AG04449 (cell line): Measurements from ENCODE around the gene C1orf226.

Experiments
- CTCF ChIA-PET: fragments of 350-600 bp; formaldehyde crosslinking; extraction: SDS; loops from one replicate; lab custom pipeline; 2021; ENCODE audit warnings: antibody characterized with exemption; lab: Yijun Ruan, JAX
- POLR2A ChIA-PET: fragments of 400-600, 350-600 bp; formaldehyde crosslinking; extraction: SDS; loops from one replicate; lab custom pipeline; 2020; ENCODE audit warnings: antibody characterized with exemption, inconsistent platforms; lab: Yijun Ruan, JAX
- DNase-seq: peaks from one replicate; pipeline ENCODE4 v3.0.0-alpha.2; 2010; ENCODE audit warnings: low read depth, low spot score
- H3K4me3 ChIP-seq: 2 replicates; pipeline ENCODE4 v1.5.1; 2011; ENCODE audit warnings: low read depth, mild to moderate bottlenecking, control low read depth, low read length
- CTCF ChIP-seq: IDR thresholded peaks from one replicate; pipeline ENCODE4 v1.5.1; 2011; ENCODE audit warnings: mild to moderate bottlenecking, moderate library complexity, low read length, control low read depth, inconsistent platforms; ENCODE audit not compliant: insufficient read depth; ENCODE audit errors: missing control alignments

C1orf226 gene

GRCh38 chr1:162357681-162358266 is 23.8 kb upstream of the C1orf226 start:
- TF ChIP-seq CTCF, result no peak
- CTCF ChIA-PET, result interaction anchor here (0.7 to 3.0 kb wide), 14 partner anchors 8 to 492 kb away, joined by 3 to 14 read pairs (median 4); no protein-coding TSS in a partner anchor
- POLR2A ChIA-PET, result no interaction called here
- DNase-seq, result no peak
- no peak overlapping the region for H3K4me3 ChIP-seq

- H3K4me3 ChIP-seq, result no peak overlapping the region
- ChIA-PET POLR2A (no interaction called here), CTCF (interaction anchor here (1.4 kb wide), 1 partner anchor 254 kb away, joined by 4 read pairs; no protein-coding TSS in a partner anchor)
- no peak for TF ChIP-seq CTCF
- no peak for DNase-seq
These were observed 22.6 kb upstream of the C1orf226 start for GRCh38 chr1:162358928-162359327.

GRCh38 chr1:162359523-162360236 is 21.8 kb upstream of the C1orf226 start:
- TF ChIP-seq CTCF, result no peak
- H3K4me3 ChIP-seq, result no peak overlapping the region
- no peak for DNase-seq
- ChIA-PET POLR2A (no interaction called here), CTCF (interaction anchor here (1.2 to 1.4 kb wide), 2 partner anchors 33 to 254 kb away, joined by 4 read pairs; no protein-coding TSS in a partner anchor)

- DNase-seq, result no peak
- no peak for TF ChIP-seq CTCF
- POLR2A ChIA-PET, result no interaction called here
- CTCF ChIA-PET, result interaction anchor here (1.2 to 1.4 kb wide), 2 partner anchors 33 to 253 kb away, joined by 4 read pairs; no protein-coding TSS in a partner anchor
- no peak overlapping the region for H3K4me3 ChIP-seq
These were observed 21.2 kb upstream of the C1orf226 start for GRCh38 chr1:162360237-162360873.

GRCh38 chr1:162360874-162361260 is 20.7 kb upstream of the C1orf226 start:
- ChIA-PET CTCF (no interaction called here), POLR2A (no interaction called here)
- no peak overlapping the region for H3K4me3 ChIP-seq
- no peak for TF ChIP-seq CTCF
- no peak for DNase-seq

- no peak for DNase-seq
- ChIA-PET CTCF (no interaction called here), POLR2A (no interaction called here)
- no peak overlapping the region for H3K4me3 ChIP-seq
- no peak for TF ChIP-seq CTCF
These were observed 20.2 kb upstream of the C1orf226 start for GRCh38 chr1:162361349-162361748.
